ENCODE results near the gene ELMOD2.
A peak's percentile ranks its signal among the peaks of the same experiment; 100 is the strongest.
"Not testable (repeated sequence)": the region's sequence is repeated elsewhere in the genome, so short reads cannot be mapped to it uniquely, and the experiment has no call there.

Gene ELMOD2

DNA sequence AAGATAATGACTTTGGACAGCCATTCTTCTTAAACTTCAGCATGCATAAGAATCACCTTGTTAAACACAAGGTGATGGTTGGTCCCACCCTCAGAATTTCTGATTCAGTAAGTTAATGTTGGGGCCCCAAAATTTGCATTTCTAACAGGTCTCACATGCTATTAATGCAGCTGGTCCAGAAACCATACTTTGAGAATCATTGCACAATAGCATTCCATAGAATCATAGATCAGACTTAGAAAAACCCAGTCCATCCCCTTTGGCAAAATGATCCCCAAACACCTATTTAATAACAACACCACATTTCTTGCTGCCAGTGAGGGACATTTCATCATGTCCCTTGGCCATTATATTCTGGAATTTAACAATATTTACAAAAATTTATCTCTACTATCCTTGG lies 19.7 kb upstream of the ELMOD2 start:
- no peak for DNase-seq (ENCODE audit: low read depth)
- TF ChIP-seq, protein P1, sequence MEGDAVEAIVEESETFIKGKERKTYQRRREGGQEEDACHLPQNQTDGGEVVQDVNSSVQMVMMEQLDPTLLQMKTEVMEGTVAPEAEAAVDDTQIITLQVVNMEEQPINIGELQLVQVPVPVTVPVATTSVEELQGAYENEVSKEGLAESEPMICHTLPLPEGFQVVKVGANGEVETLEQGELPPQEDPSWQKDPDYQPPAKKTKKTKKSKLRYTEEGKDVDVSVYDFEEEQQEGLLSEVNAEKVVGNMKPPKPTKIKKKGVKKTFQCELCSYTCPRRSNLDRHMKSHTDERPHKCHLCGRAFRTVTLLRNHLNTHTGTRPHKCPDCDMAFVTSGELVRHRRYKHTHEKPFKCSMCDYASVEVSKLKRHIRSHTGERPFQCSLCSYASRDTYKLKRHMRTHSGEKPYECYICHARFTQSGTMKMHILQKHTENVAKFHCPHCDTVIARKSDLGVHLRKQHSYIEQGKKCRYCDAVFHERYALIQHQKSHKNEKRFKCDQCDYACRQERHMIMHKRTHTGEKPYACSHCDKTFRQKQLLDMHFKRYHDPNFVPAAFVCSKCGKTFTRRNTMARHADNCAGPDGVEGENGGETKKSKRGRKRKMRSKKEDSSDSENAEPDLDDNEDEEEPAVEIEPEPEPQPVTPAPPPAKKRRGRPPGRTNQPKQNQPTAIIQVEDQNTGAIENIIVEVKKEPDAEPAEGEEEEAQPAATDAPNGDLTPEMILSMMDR (conservative IDR thresholded peaks at IDR 0.05; ENCODE audit: control insufficient read depth, insufficient read depth, low read depth, low read length): no peak
- no peak overlapping the region for H3K4me3 ChIP-seq (ENCODE audit: control insufficient read depth, low read depth, low read length)

DNA sequence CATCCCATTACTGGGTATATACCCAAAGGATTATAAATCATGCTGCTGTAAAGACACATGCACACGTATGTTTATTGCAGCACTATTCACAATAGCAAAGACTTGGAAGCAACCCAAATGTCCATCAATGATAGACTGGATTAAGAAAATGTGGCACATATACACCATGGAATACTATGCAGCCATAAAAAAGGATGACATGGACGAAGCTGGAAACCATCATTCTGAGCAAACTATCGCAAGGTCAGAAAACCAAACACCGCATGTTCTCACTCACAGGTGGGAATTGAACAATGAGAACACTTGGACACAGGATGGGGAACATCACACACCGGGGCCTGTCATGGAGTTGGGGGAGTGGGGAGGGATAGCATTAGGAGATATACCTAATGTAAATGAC lies 10.2 kb upstream of the ELMOD2 start:
- H3K4me3 ChIP-seq (ENCODE audit: control insufficient read depth, low read depth, low read length); DNase-seq (ENCODE audit: low read depth): not testable (repeated sequence)

DNA sequence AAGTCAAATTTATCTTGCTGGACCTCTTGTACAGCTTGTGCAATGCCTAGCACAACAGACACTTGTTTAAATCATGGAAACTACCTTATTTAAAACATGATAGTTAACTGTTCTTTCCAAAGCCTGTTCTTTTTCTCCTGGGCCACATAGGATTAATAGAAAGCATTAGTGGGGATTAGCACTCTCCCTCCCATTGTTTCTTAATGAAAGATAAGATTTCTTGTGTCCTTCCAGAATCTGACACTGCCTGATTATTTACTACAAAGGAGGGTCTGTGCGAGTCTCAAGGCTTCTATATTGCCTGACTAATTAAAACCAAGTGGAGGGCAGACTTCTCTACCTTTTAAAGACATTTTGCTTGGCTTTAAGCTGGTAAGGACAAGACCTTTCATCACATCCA lies 8.5 kb upstream of the ELMOD2 start:
- no peak for DNase-seq (ENCODE audit: low read depth)
- TF ChIP-seq, protein P1 (conservative IDR thresholded peaks at IDR 0.05; ENCODE audit: control insufficient read depth, insufficient read depth, low read depth, low read length): no peak
- H3K4me3 ChIP-seq (ENCODE audit: control insufficient read depth, low read depth, low read length): no peak overlapping the region

DNA sequence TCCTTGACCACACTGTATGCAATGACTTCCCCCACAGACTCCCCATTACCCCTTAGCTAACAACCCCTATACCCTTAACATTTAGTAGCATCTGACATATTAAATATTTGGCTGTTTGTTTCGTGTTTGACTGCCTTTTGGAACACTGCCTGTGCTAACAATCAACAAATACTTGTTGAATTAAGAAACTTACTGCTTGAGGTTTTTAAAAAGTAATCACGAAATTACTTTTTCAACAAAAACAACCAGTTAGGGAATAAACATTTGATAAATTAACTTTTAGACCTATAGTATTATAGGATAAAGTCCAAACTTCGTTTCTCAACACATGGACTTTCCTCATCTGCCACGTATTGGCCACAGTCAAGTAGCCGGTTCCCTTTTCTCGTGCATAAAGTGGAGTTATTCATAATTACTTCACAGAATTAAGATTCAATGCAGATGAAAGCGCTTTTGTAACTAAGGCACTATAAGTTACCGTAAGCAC lies 555 bp upstream of the ELMOD2 start:
- TF ChIP-seq, protein P1 (conservative IDR thresholded peaks at IDR 0.05; ENCODE audit: control insufficient read depth, insufficient read depth, low read depth, low read length): no peak
- H3K4me3 ChIP-seq (ENCODE audit: control insufficient read depth, low read depth, low read length): peak overlapping the region; percentile 47
- no peak for DNase-seq (ENCODE audit: low read depth)

DNA sequence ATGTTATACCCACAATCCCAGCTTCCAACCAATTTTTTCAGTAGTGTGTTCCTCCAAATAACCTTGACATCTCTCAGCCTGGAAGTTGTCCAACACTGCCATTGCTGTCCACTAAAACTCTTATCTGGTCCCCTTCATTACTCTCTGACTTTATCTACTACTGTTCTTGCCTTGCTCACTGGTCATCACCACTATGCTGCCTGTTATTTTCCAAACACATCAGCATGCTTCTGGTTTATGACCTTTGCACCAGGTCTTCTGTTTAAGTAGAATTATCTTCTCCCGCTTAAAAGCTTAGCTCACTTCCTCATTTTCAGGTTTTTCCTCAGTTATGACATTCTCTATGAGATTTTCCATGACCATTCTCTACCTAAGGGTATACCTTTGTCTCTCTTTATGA lies 5.5 kb downstream of the ELMOD2 start:
- TF ChIP-seq, protein P1 (conservative IDR thresholded peaks at IDR 0.05; ENCODE audit: control insufficient read depth, insufficient read depth, low read depth, low read length): no peak
- no peak overlapping the region for H3K4me3 ChIP-seq (ENCODE audit: control insufficient read depth, low read depth, low read length)

DNA sequence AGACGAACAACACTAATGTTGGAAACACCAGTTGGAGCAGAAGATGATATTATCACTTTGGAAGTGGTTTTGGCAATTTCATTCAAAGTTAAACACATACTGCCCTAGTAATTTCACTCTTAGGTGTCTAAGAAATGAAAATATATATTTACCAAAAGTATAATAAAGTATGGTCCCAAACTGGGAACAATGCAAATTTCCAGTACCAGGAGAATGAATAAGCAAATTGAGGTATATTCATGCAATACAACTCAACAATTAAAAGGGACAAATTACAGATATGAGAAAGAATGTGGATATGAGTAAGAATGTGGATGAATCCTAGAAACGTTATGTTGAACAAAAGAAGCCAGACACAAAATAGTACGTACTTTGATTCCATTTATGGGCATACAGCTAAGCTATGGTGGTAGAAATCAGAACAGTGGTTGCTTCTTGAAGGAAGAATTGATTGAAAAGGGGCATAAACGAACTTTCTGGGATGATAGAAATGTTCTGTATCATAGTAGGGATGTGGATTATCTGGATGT lies 10.0 kb downstream of the ELMOD2 start:
- peak; percentile 36 for DNase-seq (ENCODE audit: low read depth)
- H3K4me3 ChIP-seq (ENCODE audit: control insufficient read depth, low read depth, low read length): no peak overlapping the region
- TF ChIP-seq, protein P1 (conservative IDR thresholded peaks at IDR 0.05; ENCODE audit: control insufficient read depth, insufficient read depth, low read depth, low read length): no peak

More for the DNA sequence above, 5.5 kb downstream of the ELMOD2 start:
- DNase-seq (ENCODE audit: low read depth): no peak

DNA sequence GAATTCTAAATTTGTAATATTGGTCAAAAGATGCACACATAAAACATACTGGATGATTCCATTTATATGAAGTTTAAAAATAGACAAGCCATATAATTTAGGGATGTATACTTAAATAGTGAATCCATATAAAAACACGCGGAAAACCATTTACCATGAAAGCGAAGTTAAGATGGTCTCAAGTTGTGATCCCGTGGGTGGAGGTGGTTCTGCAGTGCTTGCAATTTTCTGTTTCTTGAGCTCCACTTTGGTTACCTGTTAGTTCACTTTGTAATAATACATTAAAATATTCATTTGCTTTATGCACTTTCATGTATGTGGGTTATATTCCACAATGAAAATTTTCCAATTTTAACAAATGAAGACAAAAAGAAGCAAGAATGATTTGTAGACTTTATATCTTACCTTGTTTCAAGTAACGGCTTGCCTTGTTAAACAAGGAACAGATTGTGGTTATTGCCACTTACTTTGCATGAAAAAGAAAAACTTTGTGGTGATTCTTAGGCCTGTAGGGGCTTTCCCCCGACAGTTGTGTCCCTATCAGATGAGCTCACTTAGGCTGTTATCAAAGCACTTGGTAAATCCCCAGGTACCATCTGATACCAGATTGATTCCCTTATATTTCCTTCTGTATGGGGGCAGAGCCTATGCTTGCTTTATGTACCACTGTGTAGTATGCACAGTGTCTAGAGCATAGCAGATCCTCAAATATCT lies 32.6 kb downstream of the ELMOD2 start:
- H3K4me3 ChIP-seq (ENCODE audit: control insufficient read depth, low read depth, low read length): no peak overlapping the region
- TF ChIP-seq, protein P1 (conservative IDR thresholded peaks at IDR 0.05; ENCODE audit: control insufficient read depth, insufficient read depth, low read depth, low read length): no peak
- DNase-seq (ENCODE audit: low read depth): no peak

Measured in fibroblast of mammary gland (primary cell).